ENCODE measurements around the gene LRP1B.

Gene LRP1B

GRCh38 chr2:141599721-141600120, 531.1 kb downstream of the LRP1B start:
- no peak for TF ChIP-seq CTCF (IDR thresholded peaks at IDR 0.05)
- Histone ChIP-seq H3K27ac (no peak overlapping the region), H3K4me3 (no peak overlapping the region)
- DNase-seq (ENCODE audit: low spot score), result no peak

- Histone ChIP-seq H3K4me3 (no peak overlapping the region), H3K27ac (no peak overlapping the region)
- no peak for TF ChIP-seq CTCF (IDR thresholded peaks at IDR 0.05)
- no peak for DNase-seq (ENCODE audit: low spot score)
Measured at GRCh38 chr2:141598982-141599381, 531.8 kb downstream of the LRP1B start.

- TF ChIP-seq CTCF (IDR thresholded peaks at IDR 0.05), result no peak
- Histone ChIP-seq H3K27ac (no peak overlapping the region), H3K4me3 (no peak overlapping the region)
- DNase-seq (ENCODE audit: low spot score), result no peak
Measured at GRCh38 chr2:141595316-141595920, 535.4 kb downstream of the LRP1B start.

- TF ChIP-seq CTCF (IDR thresholded peaks at IDR 0.05), result no peak
- H3K4me3 ChIP-seq, result no peak overlapping the region
- H3K27ac ChIP-seq, result no peak overlapping the region
- DNase-seq (ENCODE audit: low spot score), result no peak
Measured at GRCh38 chr2:141591787-141592186, 539.0 kb downstream of the LRP1B start.

- no peak for TF ChIP-seq CTCF (IDR thresholded peaks at IDR 0.05)
- H3K27ac ChIP-seq, result no peak overlapping the region
- no peak for DNase-seq (ENCODE audit: low spot score)
Measured at GRCh38 chr2:141590620-141591019, 540.2 kb downstream of the LRP1B start.

GRCh38 chr2:141589314-141589713, 541.5 kb downstream of the LRP1B start:
- no peak overlapping the region for H3K4me3 ChIP-seq
- H3K27ac ChIP-seq, result no peak overlapping the region
- no peak for TF ChIP-seq CTCF (IDR thresholded peaks at IDR 0.05)
- DNase-seq (ENCODE audit: low spot score), result no peak

More at GRCh38 chr2:141590620-141591019, 540.2 kb downstream of the LRP1B start:
- no peak overlapping the region for H3K4me3 ChIP-seq

GRCh38 chr2:141586985-141587384, 543.8 kb downstream of the LRP1B start:
- Histone ChIP-seq H3K27ac (no peak overlapping the region), H3K4me3 (no peak overlapping the region)
- no peak for TF ChIP-seq CTCF (IDR thresholded peaks at IDR 0.05)
- no peak for DNase-seq (ENCODE audit: low spot score)

Data from coronary artery (tissue), 2 donors.